ENCODE data around the gene DNAJC18.
"Not testable (repeated sequence)": the region's sequence is repeated elsewhere in the genome, so short reads cannot be mapped to it uniquely, and the experiment has no call there.

The DNAJC18 gene

DNA sequence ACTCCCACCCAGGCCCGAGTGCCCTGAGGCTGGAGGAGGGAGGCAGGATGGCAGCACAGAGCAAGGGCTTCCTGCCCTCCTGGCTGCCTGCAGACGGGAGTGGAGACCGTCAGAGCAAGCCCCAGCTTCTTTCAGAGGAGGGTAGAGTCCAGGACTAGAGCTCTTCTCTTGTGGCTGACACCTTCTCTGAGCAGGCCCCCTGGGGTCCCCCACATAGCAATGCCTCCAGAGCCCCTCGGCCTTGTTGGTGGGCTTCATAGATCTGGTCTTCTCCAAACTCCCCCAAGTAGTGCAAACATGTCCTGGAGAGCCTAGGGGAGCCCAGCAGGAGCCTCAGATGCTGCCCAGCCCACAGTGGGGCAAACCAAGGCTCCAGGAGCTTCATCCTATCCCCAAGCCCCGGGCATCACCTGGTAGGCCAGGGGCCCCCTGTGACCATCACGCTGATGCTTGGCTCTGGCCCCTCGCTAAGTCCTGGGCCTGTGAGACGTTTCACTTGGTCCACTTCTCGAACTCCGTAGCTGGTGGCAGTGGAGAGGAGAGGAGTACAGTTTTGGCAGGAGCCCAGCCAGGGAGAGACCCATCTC is 51.6 kb downstream of the DNAJC18 start:
- no peak for DNase-seq (ENCODE audit: low read depth)

- DNase-seq (ENCODE audit: low read depth) = not testable (repeated sequence)
These were observed 52.4 kb downstream of the DNAJC18 start for GRCh38 chr5:139386956-139387355.

DNA sequence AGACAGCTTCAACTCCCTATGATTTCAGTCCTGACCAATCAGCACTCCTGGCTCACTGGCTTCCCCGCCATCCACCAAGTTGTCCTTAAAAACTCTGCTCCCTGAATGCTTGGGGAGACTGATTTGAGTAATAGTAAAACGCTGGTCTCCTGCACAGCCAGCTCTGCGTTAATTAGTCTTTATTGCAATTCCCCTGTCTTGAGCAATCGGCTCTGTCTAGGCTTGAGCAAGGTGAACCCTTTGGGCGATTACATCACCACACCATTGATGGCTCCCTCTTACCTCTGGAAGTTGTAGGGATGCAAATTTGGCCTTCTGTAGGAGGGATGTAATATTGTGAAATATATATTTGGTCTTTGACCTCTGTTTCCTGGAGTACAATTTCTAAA is 53.3 kb downstream of the DNAJC18 start:
- DNase-seq (ENCODE audit: low read depth) = no peak

- DNase-seq (ENCODE audit: low read depth) = no peak
These were observed 54.0 kb downstream of the DNAJC18 start for GRCh38 chr5:139385061-139386049.

GRCh38 chr5:139384591-139385051 is 54.7 kb downstream of the DNAJC18 start:
- no peak for DNase-seq (ENCODE audit: low read depth)

DNA sequence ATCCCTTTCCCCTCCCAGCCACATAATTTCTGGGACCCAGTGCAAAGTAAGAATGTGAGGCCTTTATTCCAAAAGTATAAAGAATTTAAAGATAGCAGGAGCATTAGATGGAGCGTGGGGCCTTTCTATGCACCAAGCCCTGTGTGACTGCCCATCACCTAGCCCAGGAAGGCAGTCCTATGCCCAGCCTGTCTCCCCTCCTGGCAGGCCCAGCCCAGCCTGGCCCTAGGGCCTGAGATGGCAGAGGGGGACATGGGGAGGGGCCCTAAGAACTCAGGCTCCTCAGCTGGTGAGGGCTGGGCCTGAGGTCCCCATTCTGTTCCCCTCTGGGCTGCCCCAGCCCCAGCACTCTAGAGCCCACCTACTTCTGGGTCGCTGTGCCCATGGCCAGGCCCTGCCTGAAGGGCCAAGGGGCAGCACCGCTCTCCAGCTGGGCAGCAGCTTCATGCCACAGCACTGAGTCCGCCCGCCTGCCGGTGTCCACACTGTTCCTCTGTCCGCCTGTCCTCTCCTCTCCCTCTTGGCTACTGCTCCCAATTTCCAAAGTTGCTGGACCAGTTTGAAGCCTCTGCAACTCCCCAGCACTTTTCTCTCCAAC is 55.2 kb downstream of the DNAJC18 start:
- no peak for DNase-seq (ENCODE audit: low read depth)

GRCh38 chr5:139383275-139383992 is 55.9 kb downstream of the DNAJC18 start, which contains the start of gene SLC23A1:
Gene SLC23A1, minus strand, starts transcription at chr5:139383297. Its CDS starts 44 bp downstream, at chr5:139383253.
- DNase-seq (ENCODE audit: low read depth) = no peak

DNA sequence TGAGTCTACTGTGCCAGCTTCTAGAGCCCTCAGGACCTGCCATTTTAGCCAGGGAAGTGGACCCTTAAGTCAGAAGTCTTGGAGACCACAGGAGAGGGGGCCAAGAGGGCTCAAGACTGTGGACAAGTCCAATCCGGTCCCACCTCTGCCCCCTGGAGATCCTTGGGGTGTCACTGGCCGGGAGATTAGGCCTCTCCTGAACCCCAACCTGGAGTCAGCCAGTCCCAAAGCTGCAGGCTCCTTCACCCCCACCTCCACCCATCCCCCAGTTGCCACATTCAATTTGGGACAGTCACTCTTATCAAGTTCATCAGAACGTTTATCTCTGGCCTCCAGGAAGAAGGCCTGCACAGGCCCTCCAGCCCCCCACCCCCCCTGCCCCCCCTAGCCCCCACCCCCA is 56.5 kb downstream of the DNAJC18 start:
- no peak for DNase-seq (ENCODE audit: low read depth)

GRCh38 chr5:139381837-139382761 is 57.2 kb downstream of the DNAJC18 start:
- DNase-seq (ENCODE audit: low read depth) = no peak

GRCh38 chr5:139379626-139380449 is 59.5 kb downstream of the DNAJC18 start:
- no peak for DNase-seq (ENCODE audit: low read depth)

DNA sequence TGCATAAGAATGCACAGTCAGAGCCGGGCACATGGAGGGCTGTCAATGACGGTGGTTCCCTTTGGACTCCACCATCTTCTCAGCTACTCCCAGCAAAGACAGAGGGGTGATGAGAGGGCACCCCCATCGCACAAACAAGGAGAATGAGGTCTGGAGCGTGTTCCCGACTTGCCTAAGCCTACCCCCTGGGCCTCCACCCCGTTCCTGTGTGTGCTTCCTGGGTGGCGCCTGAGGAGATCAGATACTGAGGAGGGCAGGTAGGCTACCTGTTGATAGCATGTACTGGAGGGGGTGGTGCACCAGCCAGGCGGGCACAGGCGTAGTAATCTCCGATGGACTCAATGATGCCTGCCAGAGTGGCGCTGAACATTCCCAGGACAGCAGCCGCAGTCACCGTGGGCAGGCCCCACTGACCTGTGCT is 60.4 kb downstream of the DNAJC18 start:
- no peak for DNase-seq (ENCODE audit: low read depth)

DNA sequence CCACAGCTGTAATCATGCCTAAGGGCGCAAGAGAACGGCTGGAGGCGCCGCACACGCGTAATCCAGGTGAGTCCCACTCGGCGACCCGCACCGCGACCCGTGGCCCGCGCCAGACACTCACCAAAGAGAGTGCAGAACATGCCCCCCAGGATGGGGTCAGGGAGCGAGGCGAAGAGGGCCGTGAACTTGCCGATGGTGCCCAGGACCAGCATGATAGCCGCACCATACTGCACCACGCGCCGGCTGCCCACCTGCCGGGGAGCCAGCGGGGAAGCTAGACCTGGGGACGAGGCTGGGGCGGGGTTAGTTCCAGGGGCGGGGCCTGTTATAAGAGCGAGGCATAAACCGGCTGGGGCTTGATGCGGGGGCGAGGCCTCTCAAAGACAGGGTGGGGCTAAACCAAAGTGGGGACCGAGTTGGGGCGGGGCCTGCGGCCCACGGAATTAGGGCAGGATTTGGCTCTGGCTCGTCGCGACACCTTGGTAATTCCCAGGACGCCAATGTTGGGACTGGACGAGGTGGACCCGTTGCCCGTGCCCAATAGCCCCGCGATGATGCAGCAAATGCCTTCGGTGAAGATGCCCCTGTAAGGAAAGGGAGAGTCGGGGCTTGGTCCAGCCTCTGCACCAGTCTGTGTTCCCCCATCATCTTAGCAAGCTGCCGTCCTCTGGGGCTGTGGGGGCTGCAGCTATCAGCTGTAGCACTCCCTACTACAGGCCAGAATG is 61.1 kb downstream of the DNAJC18 start:
- no peak for DNase-seq (ENCODE audit: low read depth)

DNA sequence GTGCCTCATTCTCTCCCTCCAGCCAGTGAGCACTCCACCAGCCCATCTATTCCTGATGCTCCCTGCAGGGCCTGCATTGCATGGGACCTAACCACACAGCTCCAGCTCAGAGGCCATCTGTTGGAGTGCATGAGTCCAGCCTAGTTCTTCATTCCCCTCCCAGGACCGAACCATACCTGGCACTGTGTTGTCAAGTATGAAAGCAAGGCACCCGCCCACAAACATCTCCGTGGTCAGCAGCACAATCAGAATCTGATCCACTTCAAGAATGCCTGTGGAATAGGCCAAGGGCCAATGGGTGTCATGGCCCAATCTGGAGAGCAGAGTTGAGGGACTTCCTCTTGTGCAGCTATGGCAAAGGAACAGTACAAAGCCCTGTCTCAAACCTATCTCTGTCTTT is 62.1 kb downstream of the DNAJC18 start:
- DNase-seq (ENCODE audit: low read depth) = no peak

DNA sequence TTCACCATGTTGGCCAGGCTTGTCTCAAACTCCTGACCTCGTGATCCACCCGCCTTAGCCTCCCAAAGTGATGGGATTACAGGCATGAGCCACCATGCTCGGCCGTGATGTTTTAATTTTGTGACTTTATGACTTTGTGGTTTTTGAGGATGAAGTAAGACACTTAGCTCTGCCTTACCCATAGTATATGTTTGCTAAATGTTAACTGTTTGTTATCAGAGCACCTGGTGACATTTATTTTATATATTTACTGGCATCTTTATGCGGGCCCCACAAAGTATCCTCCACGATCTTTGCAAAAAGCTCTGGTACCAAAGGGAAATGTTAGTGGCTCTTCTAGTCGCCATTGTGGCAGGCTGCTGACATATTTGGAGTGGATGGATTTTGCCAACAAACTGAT is 63.0 kb downstream of the DNAJC18 start:
- DNase-seq (ENCODE audit: low read depth) = no peak

DNA sequence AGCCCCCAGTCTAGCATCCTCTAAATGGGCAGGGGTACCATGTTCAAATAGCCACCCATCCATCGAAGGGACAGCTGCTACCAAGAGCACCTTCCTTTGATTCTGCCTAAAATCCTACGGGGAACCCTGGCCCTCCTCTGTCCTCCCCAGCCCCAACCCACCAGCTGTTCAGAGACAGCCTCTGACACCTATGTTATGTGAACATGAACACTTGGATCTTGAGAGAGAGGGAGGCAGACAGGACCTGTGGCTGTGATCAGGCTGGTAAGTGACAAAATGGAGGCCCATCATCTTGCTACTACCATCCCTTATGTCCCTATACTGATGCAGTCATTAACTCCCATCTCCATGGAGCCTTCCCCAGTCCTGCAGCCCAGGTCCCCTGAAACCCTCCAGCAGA is 64.4 kb downstream of the DNAJC18 start:
- DNase-seq (ENCODE audit: low read depth) = no peak

DNA sequence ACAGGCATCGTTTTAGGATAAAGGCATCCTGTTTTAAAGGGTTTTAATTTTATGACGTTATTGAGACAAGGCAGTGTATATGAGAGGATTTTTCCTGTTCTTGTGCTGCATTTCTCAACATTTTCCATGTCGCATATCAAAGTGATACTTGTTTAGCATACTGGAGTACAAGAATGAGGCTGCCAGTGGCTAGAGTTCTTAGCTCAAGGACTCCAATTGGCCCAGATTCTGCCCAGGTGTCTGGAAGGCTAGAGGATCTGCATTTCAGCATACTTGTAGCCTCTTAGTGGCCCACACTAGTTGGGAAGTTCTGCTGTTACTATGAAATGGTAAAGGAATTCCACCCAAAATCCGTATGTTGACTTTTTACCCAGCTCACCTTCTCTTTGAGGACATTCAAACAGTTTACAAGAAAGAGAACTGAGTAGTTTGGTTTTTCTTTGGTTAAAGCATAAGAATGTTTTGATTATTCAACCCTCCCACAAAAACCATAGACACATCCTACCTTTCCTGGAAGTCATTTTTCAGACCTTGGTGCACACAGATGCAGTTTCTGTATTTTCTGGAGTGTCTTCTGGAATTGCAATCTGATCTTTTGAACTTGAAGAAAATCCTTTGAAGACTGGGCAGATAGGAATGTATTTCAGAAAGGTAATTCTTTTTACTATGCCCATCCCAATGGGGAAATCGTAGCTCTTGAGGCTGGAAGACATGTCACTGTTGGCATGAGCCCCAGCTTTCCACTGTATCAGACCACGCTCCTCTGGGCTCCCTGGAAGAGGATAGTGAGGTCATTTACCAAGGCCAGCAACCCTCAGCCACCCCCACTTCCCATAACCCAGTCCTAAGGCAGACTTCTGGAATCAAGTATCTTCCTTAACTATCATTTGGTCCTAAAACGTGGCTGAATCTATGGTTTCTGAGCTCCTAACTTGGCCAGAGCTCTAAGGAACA is 67.6 kb downstream of the DNAJC18 start:
- no peak for DNase-seq (ENCODE audit: low read depth)

DNA sequence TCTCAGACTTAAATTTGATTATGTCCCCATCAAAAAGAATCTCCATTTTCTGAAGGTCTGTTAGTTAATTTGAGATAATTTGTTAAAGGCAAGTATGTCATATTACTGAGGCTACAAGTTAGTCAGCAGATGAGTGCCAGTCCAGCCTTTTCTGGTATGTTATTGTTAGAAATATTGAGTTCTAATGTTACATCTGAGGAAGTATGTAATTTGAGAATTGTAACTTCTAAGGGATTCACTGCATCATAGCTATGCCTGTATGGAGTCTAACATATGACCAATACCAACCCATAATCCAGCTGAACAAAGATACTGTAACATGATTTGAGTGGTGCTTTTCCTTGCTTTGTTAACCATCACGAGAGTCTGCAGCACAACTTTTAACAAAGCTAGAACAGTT is 70.1 kb downstream of the DNAJC18 start:
- peak; percentile 88 for DNase-seq (ENCODE audit: low read depth)

GRCh38 chr5:139368613-139369012 is 70.7 kb downstream of the DNAJC18 start:
- peak; percentile 24 for DNase-seq (ENCODE audit: low read depth)
